GM12872 (cell line): Measurements from ENCODE around the gene KRT72.

Experiments
- TF ChIP-seq, protein P1 (sequence below): IDR thresholded peaks from 3 replicates; pipeline ENCODE4 v1.5.1; 2011; ENCODE audit warnings: low read depth, mild to moderate bottlenecking, low read length, moderate library complexity; ENCODE audit not compliant: insufficient read depth

Gene KRT72

DNA sequence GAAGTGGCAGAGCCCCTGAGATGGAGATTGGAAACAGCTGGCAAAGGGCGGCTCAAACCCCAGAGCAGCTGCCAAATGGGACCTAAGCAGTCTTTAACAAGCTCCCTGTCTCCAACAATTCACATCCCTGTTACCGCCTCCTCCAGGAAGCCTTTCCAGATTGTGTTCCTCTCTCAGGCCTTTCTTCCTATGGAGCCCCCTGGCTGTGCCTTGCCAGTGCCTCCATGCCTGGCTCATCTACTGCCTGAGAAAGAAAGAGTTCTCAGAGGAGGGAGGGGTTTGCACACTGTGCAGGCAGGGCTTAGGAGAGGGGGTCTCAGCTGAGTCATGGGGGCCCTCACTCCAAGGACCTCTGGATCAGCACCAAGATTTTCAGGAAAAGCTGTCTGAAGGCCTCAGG, 18.8 kb downstream of the KRT72 start:
- TF ChIP-seq, protein P1, sequence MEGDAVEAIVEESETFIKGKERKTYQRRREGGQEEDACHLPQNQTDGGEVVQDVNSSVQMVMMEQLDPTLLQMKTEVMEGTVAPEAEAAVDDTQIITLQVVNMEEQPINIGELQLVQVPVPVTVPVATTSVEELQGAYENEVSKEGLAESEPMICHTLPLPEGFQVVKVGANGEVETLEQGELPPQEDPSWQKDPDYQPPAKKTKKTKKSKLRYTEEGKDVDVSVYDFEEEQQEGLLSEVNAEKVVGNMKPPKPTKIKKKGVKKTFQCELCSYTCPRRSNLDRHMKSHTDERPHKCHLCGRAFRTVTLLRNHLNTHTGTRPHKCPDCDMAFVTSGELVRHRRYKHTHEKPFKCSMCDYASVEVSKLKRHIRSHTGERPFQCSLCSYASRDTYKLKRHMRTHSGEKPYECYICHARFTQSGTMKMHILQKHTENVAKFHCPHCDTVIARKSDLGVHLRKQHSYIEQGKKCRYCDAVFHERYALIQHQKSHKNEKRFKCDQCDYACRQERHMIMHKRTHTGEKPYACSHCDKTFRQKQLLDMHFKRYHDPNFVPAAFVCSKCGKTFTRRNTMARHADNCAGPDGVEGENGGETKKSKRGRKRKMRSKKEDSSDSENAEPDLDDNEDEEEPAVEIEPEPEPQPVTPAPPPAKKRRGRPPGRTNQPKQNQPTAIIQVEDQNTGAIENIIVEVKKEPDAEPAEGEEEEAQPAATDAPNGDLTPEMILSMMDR: no peak

DNA sequence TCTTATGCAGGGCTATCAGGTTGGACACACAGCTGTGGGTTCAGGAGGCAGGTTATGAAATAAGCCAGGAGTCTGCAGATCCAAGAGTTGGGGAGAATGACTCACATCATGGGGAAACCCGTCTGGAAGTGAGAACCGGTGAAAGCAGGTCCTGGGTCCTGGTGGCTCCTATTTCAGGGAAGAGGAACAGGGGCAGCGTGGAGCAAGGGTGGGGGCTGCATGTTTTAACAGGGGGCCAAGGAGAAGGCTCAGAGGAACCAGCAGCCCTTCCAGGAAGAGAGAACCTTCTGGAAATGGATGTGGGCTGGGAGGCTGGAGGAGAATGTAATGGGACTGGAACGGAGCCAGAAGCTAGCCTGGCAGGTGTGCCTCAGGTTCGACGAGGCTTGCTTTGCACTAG, 19.8 kb downstream of the KRT72 start:
- TF ChIP-seq, protein P1: no peak

DNA sequence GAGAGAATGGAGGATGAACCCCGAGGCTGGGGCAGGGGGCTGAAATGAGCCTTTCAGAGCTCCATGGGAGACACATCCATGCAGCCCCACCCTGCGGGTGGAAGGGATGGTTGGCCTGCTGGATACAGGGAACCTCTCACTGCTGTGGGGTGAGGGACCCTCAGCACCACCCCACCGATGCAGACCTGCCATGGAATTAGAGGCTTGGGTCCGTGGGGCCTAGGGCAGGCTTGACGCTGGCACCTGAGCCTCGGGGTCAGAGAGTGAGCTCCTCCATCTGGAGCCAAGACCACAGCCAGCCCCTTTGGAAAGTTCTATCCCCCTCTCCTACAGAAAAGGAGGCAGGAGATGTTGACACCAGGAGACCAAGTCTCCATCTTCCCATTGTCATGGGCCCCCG, 20.2 kb downstream of the KRT72 start:
- TF ChIP-seq, protein P1: no peak

DNA sequence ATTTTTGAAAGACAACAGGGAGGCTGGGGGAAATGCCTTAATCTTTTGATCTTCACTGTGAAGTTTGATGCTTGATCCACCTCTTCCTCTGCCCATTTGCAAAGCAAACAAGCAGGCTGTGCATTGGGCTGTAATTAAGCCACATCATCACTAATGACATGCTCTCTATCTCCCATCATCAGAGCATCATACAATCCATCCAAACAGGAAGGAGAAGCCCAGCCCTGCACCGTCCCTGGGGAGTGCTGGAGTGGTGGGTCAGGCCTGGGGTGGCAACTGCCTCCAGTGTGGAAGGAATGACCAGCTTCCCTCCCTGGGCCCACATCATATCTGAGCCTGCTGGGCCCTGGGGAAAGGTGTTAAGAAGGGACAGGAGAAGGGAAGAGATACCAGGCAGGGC, 20.8 kb downstream of the KRT72 start:
- TF ChIP-seq, protein P1: no peak

DNA sequence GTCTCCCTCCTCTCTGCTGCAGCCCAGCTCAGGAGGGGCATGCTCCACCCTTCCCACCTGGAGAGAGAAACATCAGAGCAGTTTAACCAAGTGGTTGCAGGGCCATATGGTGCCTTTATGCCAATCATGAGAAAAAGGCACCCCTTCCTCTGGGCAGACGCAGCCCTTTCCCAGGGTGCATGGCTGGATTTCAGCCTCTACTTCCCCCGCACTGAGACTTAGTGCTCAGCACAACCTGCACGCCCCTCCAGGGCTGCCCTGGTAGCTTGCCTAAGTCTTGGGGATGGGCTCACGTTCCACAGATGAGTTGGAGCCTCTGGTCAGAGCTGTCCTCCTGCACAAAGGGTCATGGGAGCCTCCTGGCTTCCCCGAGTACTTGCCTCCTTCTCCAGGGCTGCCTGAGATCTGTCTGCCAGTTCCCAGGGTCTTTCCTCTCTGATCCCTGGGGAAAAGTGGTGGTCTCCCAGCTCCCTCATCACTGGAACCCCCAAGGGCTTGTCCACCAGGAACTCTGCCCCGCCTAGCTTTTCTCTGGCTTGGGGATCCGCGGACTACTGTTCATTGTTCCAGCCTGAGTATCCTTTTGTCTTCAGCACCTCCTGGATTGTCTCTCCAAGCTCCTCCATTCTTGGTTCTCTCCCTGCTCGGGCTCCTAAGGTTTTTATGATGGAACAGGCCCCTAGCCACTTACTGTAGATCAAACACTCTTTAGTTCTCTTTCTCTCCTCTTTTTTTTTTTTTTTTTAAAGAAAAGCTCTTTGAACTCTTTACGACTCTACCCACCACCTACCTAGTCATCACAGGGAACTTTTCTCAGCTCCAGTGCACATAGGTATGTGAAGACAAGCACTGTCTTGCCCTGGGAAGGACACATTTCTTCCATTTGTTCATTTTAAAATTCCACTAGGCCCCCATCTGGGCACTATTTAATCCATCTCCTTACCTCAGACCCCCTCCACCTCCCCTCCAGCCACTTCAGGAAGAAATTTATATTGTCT, 21.5 kb downstream of the KRT72 start:
- TF ChIP-seq, protein P1: no peak

DNA sequence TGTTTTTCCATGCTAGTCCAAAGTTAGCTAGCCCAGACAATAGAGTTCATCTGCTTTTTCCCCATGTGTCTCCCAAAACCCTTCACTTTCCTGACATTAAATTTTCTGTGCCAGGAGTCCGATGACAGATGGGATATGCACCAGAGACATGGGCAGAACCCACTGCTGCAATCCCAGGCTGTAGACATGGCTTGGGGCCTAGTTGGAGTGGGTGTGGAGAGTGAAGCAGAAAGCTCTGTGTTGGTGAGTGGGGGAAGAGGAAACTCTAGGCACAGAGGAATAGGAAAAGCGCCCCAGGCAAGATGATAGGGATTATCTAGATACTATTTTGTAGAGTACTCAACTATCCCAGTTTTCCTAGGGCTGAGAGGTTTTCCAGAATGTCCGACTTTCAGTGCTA, 22.8 kb downstream of the KRT72 start:
- TF ChIP-seq, protein P1: no peak

DNA sequence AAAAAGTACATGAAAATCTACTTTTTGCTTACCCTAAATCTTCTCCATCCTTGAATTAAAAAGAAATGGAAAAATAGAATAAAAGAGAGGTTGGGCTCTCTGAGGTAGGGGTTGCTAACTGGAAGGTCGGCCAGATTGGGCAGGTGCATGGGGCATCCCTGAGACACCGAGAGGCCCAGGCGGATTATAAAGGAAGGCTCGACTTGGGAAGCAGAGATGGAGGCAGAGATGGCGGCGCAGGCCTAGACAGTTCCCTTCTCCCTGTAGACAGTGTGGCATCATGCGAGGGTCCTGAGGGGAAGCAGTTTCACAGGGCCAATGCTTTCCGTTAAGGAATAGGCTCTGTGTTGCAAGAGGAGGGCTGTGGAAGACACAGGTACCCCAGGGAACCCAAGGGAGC, 23.9 kb downstream of the KRT72 start:
- TF ChIP-seq, protein P1: no peak
